Activated B cell treated with CpG ODN at 0.5 μM for 24 hours (primary cell): Measurements from ENCODE around the gene TMEM138. TPM values are rescaled to one million over a fixed set of nuclear protein-coding genes. Genes with fewer than 3 reads are reported as not detected.
A peak's percentile ranks its signal among the peaks of the same experiment; 100 is the strongest.

Source experiments
- ATAC-seq: fragments of 200-7000 bp; cut with Tn5 transposase; one replicate; pipeline ENCODE4 v1.10.0; 2021; ENCODE audit warnings: low read depth, mild to moderate bottlenecking, moderate library complexity
- CTCF ChIA-PET: fragments of 350-600 bp; sonication (Branson Sonifier 250); formaldehyde crosslinking; loops from one replicate; lab custom pipeline; 2021; ENCODE audit warnings: antibody characterized with exemption; lab: Charles Lee
- POLR2A ChIA-PET: fragments of 350-600 bp; sonication (Branson Sonifier 250); formaldehyde crosslinking; loops from one replicate; lab custom pipeline; 2021; ENCODE audit warnings: antibody characterized with exemption; lab: Charles Lee
- DNase-seq: peaks from one replicate; pipeline ENCODE4 v3.0.0; 2022
- H3K27ac Mint-ChIP-seq: one replicate; pipeline ENCODE4 v1.8.0; 2020; ENCODE audit warnings: mixed read lengths
- H3K27me3 Mint-ChIP-seq: one replicate; pipeline ENCODE4 v1.8.0; 2021; ENCODE audit warnings: mixed read lengths
- H3K36me3 Mint-ChIP-seq: one replicate; pipeline ENCODE4 v1.8.0; 2021; ENCODE audit warnings: low read depth, mixed read lengths
- H3K4me1 Mint-ChIP-seq: one replicate; pipeline ENCODE4 v1.8.0; 2021; ENCODE audit warnings: mixed read lengths
- H3K4me3 Mint-ChIP-seq: one replicate; pipeline ENCODE4 v1.8.0; 2020; ENCODE audit warnings: mild to moderate bottlenecking, mixed read lengths
- H3K9me3 Mint-ChIP-seq: one replicate; pipeline ENCODE4 v1.8.0; 2020; ENCODE audit warnings: mixed read lengths
- CTCF ChIP-seq: fragments of 200-600 bp; IDR thresholded peaks from one replicate; pipeline ENCODE4 v1.8.0; 2022; ENCODE audit warnings: antibody characterized with exemption, mild to moderate bottlenecking
- intact Hi-C: fragments of 100-400 bp; cut with micrococcal nuclease; formaldehyde crosslinking; loops from one replicate; pipeline ENCODE4 v1.15.1; 2024
- total RNA-seq: library from RNA; stranded (reverse); gene quantifications from 2 replicates; pipeline ENCODE4 v1.2.3, GENCODE V29; 2022

TMEM138 gene
- 69.7 and 81.2 TPM in 2 replicates for total RNA-seq

GRCh38 chr11:61361741-61362541, at the start of gene TMEM138, which contains the start of gene CYB561A3:
Gene TMEM138, plus strand, starts transcription at chr11:61362374. Its CDS starts 2,017 bp downstream, at chr11:61364391.
Gene CYB561A3, minus strand, starts transcription at chr11:61361882. Its CDS starts 5,169 bp downstream, at chr11:61356713.
- no peaks in the 10 kb centered on the region for H3K27me3 Mint-ChIP-seq
- ATAC-seq (peak; percentile 76), DNase-seq (peak; percentile 84)
- intact Hi-C loops: loop anchor here (1.0 to 2.0 kb wide), 4 partner anchors 26 to 451 kb away; partner anchors contain the start of gene VPS37C
- ChIA-PET CTCF (interaction anchor here (0.6 to 9.0 kb wide), 6 partner anchors 9 to 453 kb away, joined by 3 to 126 read pairs (median 3); partner anchors contain the start of genes DDB1 and TKFC), POLR2A (interaction anchor here (0.6 to 8.7 kb wide), 22 partner anchors 9 to 1766 kb away, joined by 3 to 224 read pairs (median 6); partner anchors contain the start of genes CPSF7, DDB1, SDHAF2 and SLC3A2)
- H3K4me1 Mint-ChIP-seq: peaks cover 58% of the 10 kb centered on the region
- no peak for TF ChIP-seq CTCF
- H3K27ac Mint-ChIP-seq: peak within 1 kb of the TSS; percentile 98
- H3K36me3 Mint-ChIP-seq: peaks cover 64% of the 10 kb centered on the region
- no peaks in the 10 kb centered on the region for H3K9me3 Mint-ChIP-seq
- H3K4me3 Mint-ChIP-seq: peak within 1 kb of the TSS; percentile 100

DNA sequence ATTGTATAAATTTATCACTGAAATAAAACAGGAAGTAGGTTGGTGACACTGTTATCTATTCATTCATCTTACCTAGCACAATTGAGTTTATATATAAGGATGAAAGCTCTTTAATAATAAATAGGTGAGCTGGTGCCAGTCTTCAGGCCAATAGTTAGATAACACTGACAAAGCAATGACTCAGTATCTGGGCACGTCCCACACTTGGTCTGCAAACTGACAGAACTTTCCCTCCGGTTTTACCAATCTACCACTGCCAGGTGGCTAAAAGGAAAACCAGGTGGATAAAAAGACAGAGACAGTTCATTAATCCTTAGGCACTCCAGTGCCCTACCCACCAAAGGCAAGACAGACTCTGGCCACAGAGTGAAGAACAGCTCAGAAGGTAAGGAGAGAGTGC, 46.9 kb upstream of the TMEM138 start:
- TF ChIP-seq CTCF: no peak
- ChIA-PET CTCF (no interaction called here), POLR2A (interaction anchor here (0.6 kb wide), 1 partner anchor 72 kb away, joined by 3 read pairs; no protein-coding TSS in a partner anchor)
- Mint-ChIP-seq H3K9me3 (no peaks in the 10 kb centered on the region), H3K36me3 (peaks cover 60% of the 10 kb centered on the region), H3K27ac (no peak overlapping the region), H3K4me3 (no peak overlapping the region), H3K27me3 (no peaks in the 10 kb centered on the region), H3K4me1 (no peaks in the 10 kb centered on the region)
- DNase-seq (no peak), ATAC-seq (no peak)
- intact Hi-C loops: no loop called here

DNA sequence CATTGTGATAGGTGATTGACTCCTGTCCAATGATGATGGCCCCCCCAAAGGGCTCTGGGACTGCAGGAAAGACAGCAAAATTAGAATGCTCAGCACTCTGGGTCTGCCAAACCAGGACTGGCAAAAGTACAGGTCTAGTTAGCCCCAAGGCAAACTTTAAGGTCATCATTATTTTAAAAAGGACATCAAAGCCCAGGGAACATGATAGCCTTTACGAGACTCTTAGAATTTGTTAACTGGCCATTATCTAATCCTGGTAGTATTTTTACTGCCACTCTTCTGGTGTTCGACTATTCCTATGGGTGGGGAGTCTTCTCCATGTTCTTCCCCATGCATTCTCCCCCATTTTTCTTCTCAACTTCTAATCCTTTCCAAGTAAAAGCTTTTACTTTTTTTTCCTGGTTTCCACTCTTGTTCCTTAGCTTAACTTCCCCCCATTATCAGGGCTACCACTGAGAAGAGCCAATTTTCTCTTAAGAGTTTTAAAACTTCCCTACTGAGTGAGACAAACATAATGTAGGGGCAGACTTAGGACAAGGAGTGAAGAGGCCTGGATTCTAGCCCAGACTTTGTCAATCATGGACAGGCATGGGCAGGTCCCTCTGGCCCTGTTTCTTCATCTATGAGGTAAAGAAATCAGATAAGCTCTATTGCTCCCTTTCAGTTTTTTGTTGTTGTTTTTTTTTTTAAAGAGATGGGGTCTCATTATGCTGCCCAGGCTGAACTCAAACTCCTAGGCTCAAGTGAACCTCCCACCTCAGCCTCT, 36.3 kb upstream of the TMEM138 start:
- DNase-seq (no peak), ATAC-seq (no peak)
- TF ChIP-seq CTCF: no peak
- H3K4me1 Mint-ChIP-seq: peaks cover 7% of the 10 kb centered on the region
- H3K36me3 Mint-ChIP-seq: peaks cover 86% of the 10 kb centered on the region
- no peaks in the 10 kb centered on the region for H3K27me3 Mint-ChIP-seq
- ChIA-PET POLR2A (no interaction called here), CTCF (no interaction called here)
- no peaks in the 10 kb centered on the region for H3K9me3 Mint-ChIP-seq
- no peak overlapping the region for H3K4me3 Mint-ChIP-seq
- H3K27ac Mint-ChIP-seq: no peak overlapping the region
- intact Hi-C loops: no loop called here

- ChIA-PET CTCF (interaction anchor here (1.1 to 1.5 kb wide), 3 partner anchors 9 to 57 kb away, joined by 3 to 6 read pairs (median 4); no protein-coding TSS in a partner anchor), POLR2A (no interaction called here)
- no peak overlapping the region for H3K4me3 Mint-ChIP-seq
- no peak for ATAC-seq
- intact Hi-C loops: no loop called here
- DNase-seq: no peak
- H3K27me3 Mint-ChIP-seq: no peaks in the 10 kb centered on the region
- no peak overlapping the region for H3K27ac Mint-ChIP-seq
- no peak for TF ChIP-seq CTCF
- H3K4me1 Mint-ChIP-seq: peaks cover 24% of the 10 kb centered on the region
- H3K36me3 Mint-ChIP-seq: peaks cover 76% of the 10 kb centered on the region
- no peaks in the 10 kb centered on the region for H3K9me3 Mint-ChIP-seq
Observed at GRCh38 chr11:61327669-61328071, 34.5 kb upstream of the TMEM138 start.
